IMR-90 (cell line): ENCODE results near the gene GRID1. TPM values are rescaled to one million over a fixed set of nuclear protein-coding genes. Genes with fewer than 3 reads are reported as not detected.

ENCODE experiments used
- ATAC-seq: fragments of 200-7000 bp; cut with Tn5 transposase; 2 replicates; pipeline ENCODE4 v1.9.1; 2020; ENCODE audit warnings: low read depth, mild to moderate bottlenecking, moderate library complexity
- BruUV-seq: library from RNA; stranded (reverse); fragments of 400-500 nt; replicated peaks from 2 replicates; lab custom pipeline; 2021; lab: Mats Ljungman, UMichigan
- CTCF ChIA-PET: fragments of 300-600 bp; formaldehyde crosslinking; extraction: SDS; loops from one replicate; lab custom pipeline; 2021; ENCODE audit warnings: antibody characterized with exemption; lab: Yijun Ruan, JAX
- POLR2A ChIA-PET: fragments of 300-600 bp; sonication (Branson Sonifier 250); formaldehyde crosslinking; loops from one replicate; lab custom pipeline; 2022; ENCODE audit warnings: antibody characterized with exemption; ENCODE audit not compliant: unreplicated experiment; lab: Charles Lee
- DNase-seq: peaks from one replicate; pipeline ENCODE4 v3.0.0; 2013
- H2AFZ ChIP-seq: replicated peaks from 2 replicates; pipeline ENCODE3; 2013; ENCODE audit warnings: low read length, mild to moderate bottlenecking; ENCODE audit not compliant: poor library complexity
- H2AK5ac ChIP-seq: 2 replicates; pipeline ENCODE4 v1.6.1; 2013; ENCODE audit warnings: low read depth, low read length, inconsistent platforms
- H2AK9ac ChIP-seq: replicated peaks from 2 replicates; pipeline ENCODE3; 2013; ENCODE audit warnings: mild to moderate bottlenecking, low read depth, low read length, moderate library complexity; ENCODE audit not compliant: poor library complexity
- H2BK120ac ChIP-seq: 2 replicates; pipeline ENCODE4 v1.6.1; 2013; ENCODE audit warnings: low read depth, low read length, inconsistent platforms
- H2BK15ac ChIP-seq: 3 replicates; pipeline ENCODE4 v1.6.1; 2013; ENCODE audit warnings: low read depth, low read length, inconsistent platforms
- H2BK20ac ChIP-seq: 2 replicates; pipeline ENCODE4 v1.6.1; 2013; ENCODE audit warnings: low read depth, mild to moderate bottlenecking, inconsistent platforms, low read length, moderate library complexity
- H2BK5ac ChIP-seq: 2 replicates; pipeline ENCODE4 v1.6.1; 2013; ENCODE audit warnings: mild to moderate bottlenecking, low read depth, low read length, inconsistent platforms; ENCODE audit not compliant: poor library complexity, severe bottlenecking
- H3K14ac ChIP-seq: replicated peaks from 2 replicates; pipeline ENCODE4 v1.6.1; 2013; ENCODE audit warnings: low read depth, low read length, inconsistent platforms
- H3K18ac ChIP-seq: 2 replicates; pipeline ENCODE4 v1.6.1; 2013; ENCODE audit warnings: low read depth, low read length, control low read depth
- H3K23ac ChIP-seq: 2 replicates; pipeline ENCODE4 v1.6.1; 2013; ENCODE audit warnings: low read depth, low read length, inconsistent platforms
- H3K27ac ChIP-seq: 2 replicates; pipeline ENCODE4 v1.5.1; 2013; ENCODE audit warnings: mild to moderate bottlenecking, control low read depth, low read length; ENCODE audit not compliant: insufficient read depth
- H3K27me3 ChIP-seq: 2 replicates; pipeline ENCODE4 v1.6.1; 2013; ENCODE audit warnings: low read length; ENCODE audit not compliant: control insufficient read depth, insufficient read depth
- H3K36me3 ChIP-seq: 2 replicates; pipeline ENCODE4 v1.6.1; 2013; ENCODE audit warnings: low read length, mixed read lengths; ENCODE audit not compliant: control insufficient read depth, insufficient read depth
- H3K4ac ChIP-seq: 2 replicates; pipeline ENCODE4 v1.6.1; 2013; ENCODE audit warnings: low read depth, low read length, inconsistent platforms
- H3K4me1 ChIP-seq: 2 replicates; pipeline ENCODE4 v1.6.1; 2013; ENCODE audit warnings: low read length, mixed read lengths; ENCODE audit not compliant: control insufficient read depth, insufficient read depth
- H3K4me2 ChIP-seq: 2 replicates; pipeline ENCODE4 v1.6.1; 2013; ENCODE audit warnings: low read depth, mild to moderate bottlenecking, control low read depth, low read length, moderate library complexity
- H3K4me3 ChIP-seq: 2 replicates; pipeline ENCODE4 v1.5.1; 2013; ENCODE audit warnings: low read depth, mild to moderate bottlenecking, control low read depth, low read length, moderate library complexity; ENCODE audit not compliant: insufficient read depth
- H3K56ac ChIP-seq: 2 replicates; pipeline ENCODE4 v1.6.1; 2013; ENCODE audit warnings: low read length, inconsistent platforms; ENCODE audit not compliant: insufficient read depth; ENCODE audit errors: extremely low read depth
- H3K79me1 ChIP-seq, 2 experiments: 2 replicates each; pipeline ENCODE4 v1.6.1; 2013; ENCODE audit warnings: low read length in 2 of 2, inconsistent platforms in 1 of 2, low read depth in 1 of 2
- H3K9ac ChIP-seq: 2 replicates; pipeline ENCODE4 v1.6.1; 2013; ENCODE audit warnings: low read depth, low read length, control low read depth
- H3K9me1 ChIP-seq: 2 replicates; pipeline ENCODE4 v1.6.1; 2013; ENCODE audit warnings: low read length, inconsistent platforms; ENCODE audit not compliant: insufficient read depth
- H3K9me3 ChIP-seq: 2 replicates; pipeline ENCODE4 v1.6.1; 2013; ENCODE audit warnings: low read length; ENCODE audit not compliant: control insufficient read depth, insufficient read depth
- H4K20me1 ChIP-seq: 2 replicates; pipeline ENCODE4 v1.6.1; 2013; ENCODE audit warnings: low read length, inconsistent platforms; ENCODE audit not compliant: insufficient read depth
- H4K5ac ChIP-seq: 2 replicates; pipeline ENCODE4 v1.6.1; 2013; ENCODE audit warnings: mild to moderate bottlenecking, low read depth, low read length, control low read depth
- H4K8ac ChIP-seq, 2 experiments: 2 replicates each; pipeline ENCODE4 v1.6.1; 2013; ENCODE audit warnings: low read depth in 2 of 2, low read length in 2 of 2, control low read depth in 1 of 2, inconsistent platforms in 1 of 2
- H4K91ac ChIP-seq: 2 replicates; pipeline ENCODE4 v1.6.1; 2013; ENCODE audit warnings: low read depth, low read length, inconsistent platforms; ENCODE audit not compliant: insufficient read depth
- MAFK ChIP-seq: IDR thresholded peaks from 2 replicates; pipeline ENCODE4 v1.6.1; 2012; ENCODE audit warnings: low read depth, low read length, improper control_type of control experiment
- RFX5 ChIP-seq: IDR thresholded peaks from 2 replicates; pipeline ENCODE4 v1.8.0; 2012; ENCODE audit warnings: low read depth, mild to moderate bottlenecking, low read length, moderate library complexity
- WGBS, 2 experiments: methylation state at CpG; one replicate each; pipeline versions ENCODE4 v1.1.5 to v1.1.7; 2013; ENCODE audit warnings: missing lambda C conversion rate in 2 of 2; ENCODE audit not compliant: insufficient read length in 1 of 2; ENCODE audit errors: extremely low coverage in 2 of 2; 5-methylcytosine and 5-hydroxymethylcytosine counted together
- dilution Hi-C: fragments of 300-500 bp; cut with HindIII; formaldehyde crosslinking; loops from one replicate; pipeline ENCODE4 v1.14.3; 2018; ENCODE audit warnings: low sequenced_read_pairs; ENCODE audit not compliant: unreplicated experiment
- in situ Hi-C: fragments of 300-500 bp; cut with MboI; formaldehyde crosslinking; loops from 3 replicates; pipeline ENCODE4 v1.14.3; 2019; ENCODE audit warnings: low sequenced_read_pairs, inconsistent platforms, mixed read lengths
- intact Hi-C: fragments of 100-400 bp; cut with micrococcal nuclease; formaldehyde crosslinking; loops from 2 replicates; pipeline ENCODE4 v1.10.0; 2022
- polyA plus RNA-seq, 3 experiments: library from polyadenylated mRNA; depleted of rRNA; stranded (reverse); fragments of >200 nt; gene quantifications; 2 replicates each; pipeline ENCODE4 v1.2.3, GENCODE V29; 2012; ENCODE audit warnings: low replicate concordance in 1 of 3
- total RNA-seq: library from RNA; depleted of rRNA; stranded (reverse); fragments of >200 nt; gene quantifications from 2 replicates; pipeline ENCODE4 v1.2.3, GENCODE V29; 2012

GRID1 gene
- total and polyA plus RNA-seq, 2 of the 4 experiments (the other 2 are of a cell fraction): not detected

DNA sequence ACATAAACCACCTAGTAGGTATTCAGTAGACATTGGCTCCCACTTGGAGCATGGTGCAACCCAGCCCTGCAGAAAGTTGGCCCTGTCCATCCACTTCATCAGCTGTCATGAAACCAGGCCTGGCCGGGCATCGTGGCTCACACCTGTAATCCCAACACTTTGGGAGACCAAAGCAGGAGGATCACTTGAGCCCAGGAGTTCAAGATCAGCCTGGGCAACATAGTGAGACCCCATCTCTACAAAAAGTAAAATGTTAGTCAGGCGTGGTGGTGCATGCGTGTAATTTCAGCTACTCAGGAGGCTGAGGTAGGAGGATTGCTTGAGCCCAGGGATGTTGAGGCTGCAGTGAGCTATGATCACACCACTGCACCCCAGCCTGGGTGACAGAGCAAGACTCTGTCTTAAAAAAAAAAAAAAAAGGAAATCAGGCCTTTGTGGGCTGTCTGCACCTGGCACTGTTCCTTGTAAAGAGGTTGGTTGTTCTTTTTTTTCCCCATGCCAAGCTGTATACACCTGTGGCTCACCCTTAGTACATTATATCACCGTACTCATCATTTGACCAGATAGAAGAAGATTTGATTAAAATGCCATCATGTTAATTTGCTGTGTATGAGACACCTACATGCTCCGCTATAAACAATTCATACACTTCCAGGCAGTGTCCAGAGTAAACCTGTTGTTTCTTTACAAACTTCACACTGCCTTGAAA is 45.4 kb upstream of the GRID1 start:
- peak overlapping the region; percentile 40; the same call in 1 of the 3 replicates for H2BK15ac ChIP-seq
- H2AK9ac ChIP-seq: no peak overlapping the region
- H3K9ac ChIP-seq: no peak overlapping the region
- dilution Hi-C loops (no loop called here), intact Hi-C loops (no loop called here), in situ Hi-C loops (no loop called here)
- H3K27ac ChIP-seq: peak overlapping the region; percentile 62; the same call in 1 of the 2 replicates
- peak overlapping the region; percentile 73 for H2BK120ac ChIP-seq
- TF ChIP-seq RFX5: no peak
- TF ChIP-seq MAFK: no peak
- H4K20me1 ChIP-seq: no peaks in the 10 kb centered on the region
- H2BK20ac ChIP-seq: peak overlapping the region; percentile 90
- BruUV-seq: no TSS peak
- H3K9me3 ChIP-seq: peaks cover 4% of the 10 kb centered on the region
- peak overlapping the region; percentile 84 for H2AFZ ChIP-seq
- no peak overlapping the region for H3K23ac ChIP-seq
- H3K27me3 ChIP-seq: no peaks in the 10 kb centered on the region
- H3K79me1 ChIP-seq: no peaks in the 10 kb centered on the region
- ATAC-seq: no peak
- 0 out of 2 replicates have a peak, but pooled peaks cover 5% of the 10 kb centered on the region for H3K9me1 ChIP-seq
- peak overlapping the region; percentile 52; the same call in 1 of the 2 replicates for H2AK5ac ChIP-seq
- CTCF ChIA-PET: interaction anchor here (0.9 to 1.8 kb wide), 2 partner anchors 12 kb away, joined by 3 to 5 read pairs; no protein-coding TSS in a partner anchor
- H3K4me3 ChIP-seq: no peak overlapping the region
- peak overlapping the region in 1 of 2 experiments; percentile 73; a peak in 1 of 4 replicates for H4K8ac ChIP-seq
- peak overlapping the region; percentile 63; the same call in 1 of the 2 replicates for H3K18ac ChIP-seq
- H3K14ac ChIP-seq: peak overlapping the region; percentile 94
- no CpG with 5 or more reads among the region's 6 CpGs for WGBS, 2 experiments
- peak overlapping the region; percentile 45 for H4K91ac ChIP-seq
- peak overlapping the region; percentile 21; the same call in 1 of the 2 replicates for H3K4me2 ChIP-seq
- no peak for DNase-seq
- POLR2A ChIA-PET: no interaction called here
- H3K56ac ChIP-seq: no peak overlapping the region
- H3K4ac ChIP-seq: peak overlapping the region; percentile 88
- peaks cover 7% of the 10 kb centered on the region for H3K4me1 ChIP-seq
- no peaks in the 10 kb centered on the region for H3K36me3 ChIP-seq
- peak overlapping the region; percentile 80 for H2BK5ac ChIP-seq
- H4K5ac ChIP-seq: no peak overlapping the region
